ENCODE measurements around the gene VENTX.
"Not testable (repeated sequence)": the region's sequence is repeated elsewhere in the genome, so short reads cannot be mapped to it uniquely, and the experiment has no call there.

Gene VENTX

GRCh38 chr10:133258818-133259601 is 21.4 kb downstream of the VENTX start:
- DNase-seq: no peak

- no peak for DNase-seq
Observed at GRCh38 chr10:133259602-133259989, 21.9 kb downstream of the VENTX start.

GRCh38 chr10:133260895-133261725 is 23.5 kb downstream of the VENTX start:
- no peak for DNase-seq

GRCh38 chr10:133261726-133262325 is 24.2 kb downstream of the VENTX start:
- DNase-seq: no peak

GRCh38 chr10:133262696-133263095 is 25.0 kb downstream of the VENTX start:
- DNase-seq: no peak

- no peak for DNase-seq
Observed at GRCh38 chr10:133263674-133264073, 26.0 kb downstream of the VENTX start.

GRCh38 chr10:133264461-133264860 is 26.8 kb downstream of the VENTX start:
- DNase-seq: no peak

- DNase-seq: not testable (repeated sequence)
Observed at GRCh38 chr10:133265052-133265451, 27.4 kb downstream of the VENTX start.

- DNase-seq: no peak
Observed at GRCh38 chr10:133266056-133266795, 28.6 kb downstream of the VENTX start.

- no peak for DNase-seq
Observed at GRCh38 chr10:133267293-133267692, 29.6 kb downstream of the VENTX start.

GRCh38 chr10:133267829-133268228 is 30.2 kb downstream of the VENTX start:
- no peak for DNase-seq

GRCh38 chr10:133268532-133268931 is 30.9 kb downstream of the VENTX start:
- no peak for DNase-seq

GRCh38 chr10:133269367-133269766 is 31.7 kb downstream of the VENTX start:
- DNase-seq: no peak

GRCh38 chr10:133270204-133270603 is 32.5 kb downstream of the VENTX start:
- no peak for DNase-seq

GRCh38 chr10:133270773-133271297 is 33.2 kb downstream of the VENTX start:
- DNase-seq: no peak

GRCh38 chr10:133271521-133272300 is 34.1 kb downstream of the VENTX start:
- no peak for DNase-seq

- no peak for DNase-seq
Observed at GRCh38 chr10:133272301-133272963, 34.8 kb downstream of the VENTX start.

- no peak for DNase-seq
Observed at GRCh38 chr10:133272964-133273420, 35.3 kb downstream of the VENTX start.

GRCh38 chr10:133273534-133274143 is 36.0 kb downstream of the VENTX start:
- DNase-seq: no peak

Data from NCI-H524 treated with DMSO at 0.1 percent for 48 hours (cell line).